ENCODE data around the gene MRPS18B. TPM values are rescaled to one million over a fixed set of nuclear protein-coding genes. Genes with fewer than 3 reads are reported as not detected.

The MRPS18B gene
- total and polyA plus RNA-seq, 2 donors (not counting 1 experiment from before 2014, with no cell fraction given) = 35.9 to 38.8 TPM

DNA sequence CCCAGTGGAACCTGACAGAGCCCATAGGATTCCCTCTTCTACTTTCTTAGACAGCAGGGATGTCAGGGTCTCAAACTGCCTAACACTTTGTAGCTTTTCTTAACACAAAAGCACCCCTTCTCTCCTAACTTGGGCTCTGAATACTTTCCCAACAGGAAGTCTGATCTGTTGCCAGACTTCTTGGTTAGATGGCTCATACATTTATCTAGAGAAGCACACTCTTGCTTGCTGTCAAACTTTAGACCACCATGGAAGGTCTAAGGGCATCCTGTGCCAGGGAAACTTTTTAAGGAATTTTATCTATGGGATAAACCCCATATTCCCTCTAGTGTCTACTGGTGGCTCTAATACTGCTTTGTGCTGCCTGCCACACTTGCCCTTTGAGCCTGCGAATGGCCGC is 26.0 kb downstream of the MRPS18B start:
- no peak overlapping the region for H3K4me3 ChIP-seq (ENCODE audit: control extremely low read depth in 1 of 5, extremely low read depth in 1 of 5, insufficient read depth in 1 of 5, low read depth in 2 of 5, low read length in 4 of 5)
- no peaks in the 10 kb centered on the region for H3K27me3 Mint-ChIP-seq
- CTCF ChIA-PET = interaction anchor here (1.8 kb wide), 1 partner anchor 79 kb away, joined by 5 read pairs; no protein-coding TSS in a partner anchor

GRCh38 chr6:30644769-30645168 is 27.1 kb downstream of the MRPS18B start:
- Histone ChIP-seq H3K27ac (ENCODE audit: low read length in 2 of 2) (no peak overlapping the region), H2AFZ (ENCODE audit: insufficient read depth, low read depth, low read length, poor library complexity, severe bottlenecking) (no peak overlapping the region), H3K9me3 (ENCODE audit: control extremely low read depth in 1 of 3, control insufficient read depth in 2 of 3, insufficient read depth in 1 of 3, low read length in 2 of 3) (no peaks in the 10 kb centered on the region), H3K27me3 (replicated peaks in 1 of 4; ENCODE audit: control extremely low read depth in 1 of 4, control insufficient read depth in 3 of 4, insufficient read depth in 4 of 4, low read length in 3 of 4) (no peaks in the 10 kb centered on the region), H3K4me2 (replicated peaks; ENCODE audit: low read depth, low read length, poor library complexity, severe bottlenecking) (no peak overlapping the region), H4K20me1 (ENCODE audit: control insufficient read depth, insufficient read depth, low read length, poor library complexity, severe bottlenecking) (peaks cover 18% of the 10 kb centered on the region), H3K4me3 (ENCODE audit: control extremely low read depth in 1 of 5, extremely low read depth in 1 of 5, insufficient read depth in 1 of 5, low read depth in 2 of 5, low read length in 4 of 5) (no peak overlapping the region), H3K9ac (ENCODE audit: low read length) (no peak overlapping the region), H3K79me2 (ENCODE audit: control insufficient read depth, insufficient read depth, low read length) (peaks cover 28% of the 10 kb centered on the region), H3K36me3 (replicated peaks in 1 of 2; ENCODE audit: control extremely low read depth in 1 of 2, control insufficient read depth in 1 of 2, extremely low read depth in 1 of 2, insufficient read depth in 2 of 2, low read length in 1 of 2) (peaks cover 3 to 15% of the 10 kb centered on the region in 2 experiments), H3K4me1 (ENCODE audit: control insufficient read depth in 2 of 2, insufficient read depth in 2 of 2, low read length in 2 of 2) (peaks cover 12 to 16% of the 10 kb centered on the region in 2 donors)
- TF ChIP-seq EZH2 (IDR thresholded peaks at IDR 0.05; ENCODE audit: borderline replicate concordance, insufficient read depth, low read depth, low read length, poor library complexity, severe bottlenecking) = no peak
- TF ChIP-seq, protein P1, sequence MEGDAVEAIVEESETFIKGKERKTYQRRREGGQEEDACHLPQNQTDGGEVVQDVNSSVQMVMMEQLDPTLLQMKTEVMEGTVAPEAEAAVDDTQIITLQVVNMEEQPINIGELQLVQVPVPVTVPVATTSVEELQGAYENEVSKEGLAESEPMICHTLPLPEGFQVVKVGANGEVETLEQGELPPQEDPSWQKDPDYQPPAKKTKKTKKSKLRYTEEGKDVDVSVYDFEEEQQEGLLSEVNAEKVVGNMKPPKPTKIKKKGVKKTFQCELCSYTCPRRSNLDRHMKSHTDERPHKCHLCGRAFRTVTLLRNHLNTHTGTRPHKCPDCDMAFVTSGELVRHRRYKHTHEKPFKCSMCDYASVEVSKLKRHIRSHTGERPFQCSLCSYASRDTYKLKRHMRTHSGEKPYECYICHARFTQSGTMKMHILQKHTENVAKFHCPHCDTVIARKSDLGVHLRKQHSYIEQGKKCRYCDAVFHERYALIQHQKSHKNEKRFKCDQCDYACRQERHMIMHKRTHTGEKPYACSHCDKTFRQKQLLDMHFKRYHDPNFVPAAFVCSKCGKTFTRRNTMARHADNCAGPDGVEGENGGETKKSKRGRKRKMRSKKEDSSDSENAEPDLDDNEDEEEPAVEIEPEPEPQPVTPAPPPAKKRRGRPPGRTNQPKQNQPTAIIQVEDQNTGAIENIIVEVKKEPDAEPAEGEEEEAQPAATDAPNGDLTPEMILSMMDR (IDR thresholded peaks at IDR 0.05) = no peak
- ChIA-PET POLR2A (no interaction called here), CTCF (interaction anchor here (0.6 to 1.8 kb wide), 3 partner anchors 28 to 163 kb away, joined by 3 to 5 read pairs (median 3); partner anchors contain the start of gene DHX16)
- Mint-ChIP-seq H3K27ac (no peak overlapping the region), H3K4me1 (peaks cover 22% of the 10 kb centered on the region), H3K27me3 (no peaks in the 10 kb centered on the region), H3K9me3 (ENCODE audit: insufficient read depth) (no peaks in the 10 kb centered on the region), H3K4me3 (no peak overlapping the region)
- WGBS (ENCODE audit: insufficient coverage) = 77% methylated on average over 5 of the region's 5 CpGs
- ATAC-seq (ENCODE audit: low read depth) (no peak), DNase-seq (no peak)
- intact Hi-C loops (cut with micrococcal nuclease) = no loop called here

More for the DNA sequence above, 26.0 kb downstream of the MRPS18B start:
- Histone ChIP-seq H2AFZ (ENCODE audit: insufficient read depth, low read depth, low read length, poor library complexity, severe bottlenecking) (no peak overlapping the region), H3K27ac (ENCODE audit: low read length in 2 of 2) (no peak overlapping the region), H3K79me2 (ENCODE audit: control insufficient read depth, insufficient read depth, low read length) (peaks cover 18% of the 10 kb centered on the region), H3K36me3 (replicated peaks in 1 of 2; ENCODE audit: control extremely low read depth in 1 of 2, control insufficient read depth in 1 of 2, extremely low read depth in 1 of 2, insufficient read depth in 2 of 2, low read length in 1 of 2) (peaks cover 3 to 15% of the 10 kb centered on the region in 2 experiments), H3K9me3 (ENCODE audit: control extremely low read depth in 1 of 3, control insufficient read depth in 2 of 3, insufficient read depth in 1 of 3, low read length in 2 of 3) (no peaks in the 10 kb centered on the region), H3K4me2 (replicated peaks; ENCODE audit: low read depth, low read length, poor library complexity, severe bottlenecking) (no peak overlapping the region), H4K20me1 (ENCODE audit: control insufficient read depth, insufficient read depth, low read length, poor library complexity, severe bottlenecking) (peaks cover 13% of the 10 kb centered on the region), H3K27me3 (replicated peaks in 1 of 4; ENCODE audit: control extremely low read depth in 1 of 4, control insufficient read depth in 3 of 4, insufficient read depth in 4 of 4, low read length in 3 of 4) (no peaks in the 10 kb centered on the region), H3K9ac (ENCODE audit: low read length) (no peak overlapping the region), H3K4me1 (ENCODE audit: control insufficient read depth in 2 of 2, insufficient read depth in 2 of 2, low read length in 2 of 2) (peaks cover 12 to 16% of the 10 kb centered on the region in 2 donors)
- POLR2A ChIA-PET = no interaction called here
- no peak for DNase-seq
- no CpG with 5 or more reads among the region's 2 CpGs for WGBS (ENCODE audit: insufficient coverage)
- peaks cover 22% of the 10 kb centered on the region for H3K4me1 Mint-ChIP-seq
- TF ChIP-seq, protein P1 (IDR thresholded peaks at IDR 0.05) = no peak
- no peak for TF ChIP-seq EZH2 (IDR thresholded peaks at IDR 0.05; ENCODE audit: borderline replicate concordance, insufficient read depth, low read depth, low read length, poor library complexity, severe bottlenecking)
- no peak for ATAC-seq (ENCODE audit: low read depth)
- no peaks in the 10 kb centered on the region for H3K9me3 Mint-ChIP-seq (ENCODE audit: insufficient read depth)
- H3K4me3 Mint-ChIP-seq = no peak overlapping the region
- intact Hi-C loops (cut with micrococcal nuclease) = no loop called here
- H3K27ac Mint-ChIP-seq = no peak overlapping the region
